ENCODE results near the gene OBSCN. TPM values are rescaled to one million over a fixed set of nuclear protein-coding genes. Genes with fewer than 3 reads are reported as not detected.

The OBSCN gene
- polyA plus RNA-seq, 4 donors = 14.3 to 42.9 (median 24.9) TPM

- no peak for DNase-seq (ENCODE audit: low read depth in 4 of 4, low spot score in 3 of 4)
These were observed 167.1 kb downstream of the OBSCN start for GRCh38 chr1:228374711-228375577.

- no peak for DNase-seq (ENCODE audit: low read depth in 4 of 4, low spot score in 3 of 4)
These were observed 167.9 kb downstream of the OBSCN start for GRCh38 chr1:228375578-228376261.

GRCh38 chr1:228376262-228376628 lies 168.4 kb downstream of the OBSCN start:
- DNase-seq (ENCODE audit: low read depth in 4 of 4, low spot score in 3 of 4) = no peak

- DNase-seq (ENCODE audit: low read depth in 4 of 4, low spot score in 3 of 4) = no peak
These were observed 169.1 kb downstream of the OBSCN start for GRCh38 chr1:228376651-228377631.

GRCh38 chr1:228377664-228378089 lies 169.8 kb downstream of the OBSCN start:
- no peak for DNase-seq (ENCODE audit: low read depth in 4 of 4, low spot score in 3 of 4)

- DNase-seq (ENCODE audit: low read depth in 4 of 4, low spot score in 3 of 4) = peak; percentile 58 to 64 (median 60)
These were observed 170.4 kb downstream of the OBSCN start for GRCh38 chr1:228378090-228378872.

- peak in 1 of 4 donors; percentile 27 for DNase-seq (ENCODE audit: low read depth in 4 of 4, low spot score in 3 of 4)
These were observed 171.1 kb downstream of the OBSCN start for GRCh38 chr1:228378873-228379460.

- DNase-seq (ENCODE audit: low read depth in 4 of 4, low spot score in 3 of 4) = no peak
These were observed 171.8 kb downstream of the OBSCN start for GRCh38 chr1:228379666-228380065.

- no peak for DNase-seq (ENCODE audit: low read depth in 4 of 4, low spot score in 3 of 4)
These were observed 173.5 kb downstream of the OBSCN start for GRCh38 chr1:228381356-228381755.

GRCh38 chr1:228383773-228384172 lies 175.9 kb downstream of the OBSCN start:
- DNase-seq (ENCODE audit: low read depth in 4 of 4, low spot score in 3 of 4) = no peak

GRCh38 chr1:228385232-228385631 lies 177.4 kb downstream of the OBSCN start:
- no peak for DNase-seq (ENCODE audit: low read depth in 4 of 4, low spot score in 3 of 4)

- DNase-seq (ENCODE audit: low read depth in 4 of 4, low spot score in 3 of 4) = no peak
These were observed 179.5 kb downstream of the OBSCN start for GRCh38 chr1:228387321-228387720.

- DNase-seq (ENCODE audit: low read depth in 4 of 4, low spot score in 3 of 4) = no peak
These were observed 182.8 kb downstream of the OBSCN start for GRCh38 chr1:228390649-228391048.

GRCh38 chr1:228391411-228392020 lies 183.7 kb downstream of the OBSCN start:
- no peak for DNase-seq (ENCODE audit: low read depth in 4 of 4, low spot score in 3 of 4)

GRCh38 chr1:228392111-228392936 lies 184.5 kb downstream of the OBSCN start:
- no peak for DNase-seq (ENCODE audit: low read depth in 4 of 4, low spot score in 3 of 4)

GRCh38 chr1:228393268-228393701 lies 185.4 kb downstream of the OBSCN start:
- no peak for DNase-seq (ENCODE audit: low read depth in 4 of 4, low spot score in 3 of 4)

- no peak for DNase-seq (ENCODE audit: low read depth in 4 of 4, low spot score in 3 of 4)
These were observed 186.1 kb downstream of the OBSCN start for GRCh38 chr1:228393811-228394570.

Data from left renal pelvis (tissue), 4 donors.